Panc1 (cell line): ENCODE results near the gene RPL38.

ENCODE experiments used
- POLR2AphosphoS5 ChIP-seq: IDR thresholded peaks from 2 replicates; pipeline ENCODE4 v1.6.1; 2012; ENCODE audit warnings: mild to moderate bottlenecking, low read depth, low read length, moderate library complexity
- TCF7L2 ChIP-seq: IDR thresholded peaks from 2 replicates; pipeline ENCODE4 v1.6.1; 2011; ENCODE audit warnings: mild to moderate bottlenecking, low read depth, low read length, inconsistent platforms
- TF ChIP-seq, protein P1 (sequence below): fragments of 450-650 bp; IDR thresholded peaks from 2 replicates; pipeline ENCODE4 v1.5.1; 2017; ENCODE audit warnings: mild to moderate bottlenecking

DNA sequence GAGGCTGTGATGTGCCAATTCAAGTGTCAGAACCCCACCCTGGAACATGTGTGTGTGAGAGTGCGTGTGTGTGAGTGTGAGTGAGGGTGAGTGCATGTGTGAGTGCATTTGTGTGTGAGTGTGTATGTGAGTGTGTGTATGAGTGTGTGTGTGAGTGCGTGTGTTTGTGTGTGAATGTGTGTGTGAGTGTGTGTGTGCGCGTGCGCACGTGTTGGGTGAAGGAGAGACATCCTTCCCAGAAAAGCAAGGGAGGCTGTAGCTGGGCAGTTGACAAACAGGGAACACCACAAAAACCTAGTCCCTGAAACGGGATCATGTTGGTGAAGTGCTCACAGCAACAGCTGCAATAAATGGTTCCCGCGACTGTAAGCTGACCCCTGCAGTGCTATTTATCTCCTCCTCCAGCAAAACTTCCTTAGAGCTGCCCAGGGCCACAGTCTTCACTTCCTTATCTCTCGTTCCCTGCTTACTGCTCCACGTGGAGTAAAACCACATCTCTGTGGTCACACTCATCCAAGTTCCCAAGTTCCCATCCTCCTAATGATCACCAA, 40.1 kb upstream of the RPL38 start:
- no peak for TF ChIP-seq TCF7L2
- TF ChIP-seq POLR2AphosphoS5 = no peak
- TF ChIP-seq, protein P1, sequence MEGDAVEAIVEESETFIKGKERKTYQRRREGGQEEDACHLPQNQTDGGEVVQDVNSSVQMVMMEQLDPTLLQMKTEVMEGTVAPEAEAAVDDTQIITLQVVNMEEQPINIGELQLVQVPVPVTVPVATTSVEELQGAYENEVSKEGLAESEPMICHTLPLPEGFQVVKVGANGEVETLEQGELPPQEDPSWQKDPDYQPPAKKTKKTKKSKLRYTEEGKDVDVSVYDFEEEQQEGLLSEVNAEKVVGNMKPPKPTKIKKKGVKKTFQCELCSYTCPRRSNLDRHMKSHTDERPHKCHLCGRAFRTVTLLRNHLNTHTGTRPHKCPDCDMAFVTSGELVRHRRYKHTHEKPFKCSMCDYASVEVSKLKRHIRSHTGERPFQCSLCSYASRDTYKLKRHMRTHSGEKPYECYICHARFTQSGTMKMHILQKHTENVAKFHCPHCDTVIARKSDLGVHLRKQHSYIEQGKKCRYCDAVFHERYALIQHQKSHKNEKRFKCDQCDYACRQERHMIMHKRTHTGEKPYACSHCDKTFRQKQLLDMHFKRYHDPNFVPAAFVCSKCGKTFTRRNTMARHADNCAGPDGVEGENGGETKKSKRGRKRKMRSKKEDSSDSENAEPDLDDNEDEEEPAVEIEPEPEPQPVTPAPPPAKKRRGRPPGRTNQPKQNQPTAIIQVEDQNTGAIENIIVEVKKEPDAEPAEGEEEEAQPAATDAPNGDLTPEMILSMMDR = no peak
